Measurements from ENCODE around the gene SLC49A4.

GRCh38 chr3:122748347-122748746 lies 46.5 kb upstream of the SLC49A4 start:
- TF ChIP-seq, protein P1, sequence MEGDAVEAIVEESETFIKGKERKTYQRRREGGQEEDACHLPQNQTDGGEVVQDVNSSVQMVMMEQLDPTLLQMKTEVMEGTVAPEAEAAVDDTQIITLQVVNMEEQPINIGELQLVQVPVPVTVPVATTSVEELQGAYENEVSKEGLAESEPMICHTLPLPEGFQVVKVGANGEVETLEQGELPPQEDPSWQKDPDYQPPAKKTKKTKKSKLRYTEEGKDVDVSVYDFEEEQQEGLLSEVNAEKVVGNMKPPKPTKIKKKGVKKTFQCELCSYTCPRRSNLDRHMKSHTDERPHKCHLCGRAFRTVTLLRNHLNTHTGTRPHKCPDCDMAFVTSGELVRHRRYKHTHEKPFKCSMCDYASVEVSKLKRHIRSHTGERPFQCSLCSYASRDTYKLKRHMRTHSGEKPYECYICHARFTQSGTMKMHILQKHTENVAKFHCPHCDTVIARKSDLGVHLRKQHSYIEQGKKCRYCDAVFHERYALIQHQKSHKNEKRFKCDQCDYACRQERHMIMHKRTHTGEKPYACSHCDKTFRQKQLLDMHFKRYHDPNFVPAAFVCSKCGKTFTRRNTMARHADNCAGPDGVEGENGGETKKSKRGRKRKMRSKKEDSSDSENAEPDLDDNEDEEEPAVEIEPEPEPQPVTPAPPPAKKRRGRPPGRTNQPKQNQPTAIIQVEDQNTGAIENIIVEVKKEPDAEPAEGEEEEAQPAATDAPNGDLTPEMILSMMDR (IDR thresholded peaks at IDR 0.05), result no peak
- TF ChIP-seq POLR2A (IDR thresholded peaks at IDR 0.05) (no peak), POLR2AphosphoS5 (IDR thresholded peaks at IDR 0.05; ENCODE audit: insufficient read depth in 1 of 2, low read depth in 1 of 2) (no peak)
